IPS DF 19.7 (cell line): Measurements from ENCODE around the gene EXOC4.
"Not testable (repeated sequence)": the region's sequence is repeated elsewhere in the genome, so short reads cannot be mapped to it uniquely, and the experiment has no call there.

Experiments
- DNase-seq: peaks from one replicate; pipeline ENCODE4 v3.0.0-alpha.2; 2013; ENCODE audit warnings: low read depth, low spot score

EXOC4 gene

GRCh38 chr7:133614251-133614650 lies 361.4 kb downstream of the EXOC4 start:
- DNase-seq: no peak

GRCh38 chr7:133618970-133619369 lies 366.1 kb downstream of the EXOC4 start:
- no peak for DNase-seq

- DNase-seq: no peak
These were observed 366.6 kb downstream of the EXOC4 start for GRCh38 chr7:133619491-133619890.

GRCh38 chr7:133623721-133624120 lies 370.8 kb downstream of the EXOC4 start:
- DNase-seq: no peak

GRCh38 chr7:133625046-133625445 lies 372.2 kb downstream of the EXOC4 start:
- no peak for DNase-seq

GRCh38 chr7:133629701-133630100 lies 376.8 kb downstream of the EXOC4 start:
- no peak for DNase-seq

GRCh38 chr7:133633055-133633454 lies 380.2 kb downstream of the EXOC4 start:
- DNase-seq: no peak

- no peak for DNase-seq
These were observed 382.7 kb downstream of the EXOC4 start for GRCh38 chr7:133635541-133635940.

- DNase-seq: no peak
These were observed 386.0 kb downstream of the EXOC4 start for GRCh38 chr7:133638857-133639256.

GRCh38 chr7:133641436-133641835 lies 388.6 kb downstream of the EXOC4 start:
- no peak for DNase-seq

- DNase-seq: no peak
These were observed 390.0 kb downstream of the EXOC4 start for GRCh38 chr7:133642907-133643306.

GRCh38 chr7:133643652-133644051 lies 390.8 kb downstream of the EXOC4 start:
- not testable (repeated sequence) for DNase-seq

- no peak for DNase-seq
These were observed 393.1 kb downstream of the EXOC4 start for GRCh38 chr7:133645884-133646391.

- DNase-seq: no peak
These were observed 393.8 kb downstream of the EXOC4 start for GRCh38 chr7:133646472-133647315.

- DNase-seq: no peak
These were observed 396.7 kb downstream of the EXOC4 start for GRCh38 chr7:133649593-133649992.

GRCh38 chr7:133650069-133650468 lies 397.2 kb downstream of the EXOC4 start:
- DNase-seq: no peak

GRCh38 chr7:133650487-133651300 lies 397.8 kb downstream of the EXOC4 start:
- DNase-seq: no peak

GRCh38 chr7:133652547-133652946 lies 399.7 kb downstream of the EXOC4 start:
- DNase-seq: no peak

- DNase-seq: no peak
These were observed 401.7 kb downstream of the EXOC4 start for GRCh38 chr7:133654547-133654946.

GRCh38 chr7:133662276-133662675 lies 409.4 kb downstream of the EXOC4 start:
- DNase-seq: no peak

GRCh38 chr7:133662830-133663229 lies 410.0 kb downstream of the EXOC4 start:
- DNase-seq: no peak

- DNase-seq: no peak
These were observed 411.6 kb downstream of the EXOC4 start for GRCh38 chr7:133664528-133664927.
